Medulla oblongata (tissue), 1 donor: ENCODE results near the gene SLC38A11.
"Not testable (repeated sequence)": the region's sequence is repeated elsewhere in the genome, so short reads cannot be mapped to it uniquely, and the experiment has no call there.

Experiments
- DNase-seq: peaks from one replicate; pipeline ENCODE4 v3.0.0-alpha.2; 2015; ENCODE audit errors: extremely low spot score

The SLC38A11 gene

DNA sequence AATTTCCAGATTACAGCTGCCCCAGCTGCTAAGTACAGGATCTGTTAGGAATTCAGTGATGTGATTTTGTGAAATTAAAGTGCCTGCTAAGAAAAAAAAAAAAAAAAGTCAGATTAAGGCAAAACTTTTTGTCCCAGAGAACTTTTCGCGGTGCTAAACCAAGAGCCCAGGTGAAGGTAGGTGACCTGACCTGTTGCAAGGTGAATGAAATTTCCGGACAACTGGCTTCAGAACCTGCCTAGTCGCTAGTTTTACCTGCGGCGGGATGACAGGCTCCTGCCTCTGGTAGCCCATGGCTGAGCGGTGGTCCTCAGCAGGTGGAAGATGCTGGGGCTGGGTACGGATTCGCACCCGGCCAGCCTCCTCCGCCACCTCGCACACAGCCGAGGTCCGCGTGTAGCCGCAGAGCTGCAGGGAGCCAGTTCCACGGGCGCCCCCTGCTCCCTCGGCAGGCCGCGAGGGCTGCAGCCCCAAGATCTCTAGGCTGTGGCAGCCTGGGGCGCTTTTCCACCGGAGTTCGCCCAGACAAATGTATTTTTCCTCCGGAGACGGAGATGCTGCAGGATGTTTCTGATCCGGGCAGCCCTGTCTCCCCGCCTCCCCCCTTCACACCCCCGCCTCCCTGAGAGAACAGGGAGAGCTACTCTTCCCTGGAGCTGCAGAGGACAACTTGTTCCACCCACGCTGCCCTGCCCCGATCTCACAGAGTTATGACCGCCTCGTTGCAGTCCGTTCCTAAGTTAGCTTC, at the start of gene SLC38A11:
TSS of gene SLC38A11 (minus strand) at position 572 of the 748 bp plus-strand sequence. CDS start at position 294, 278 bp downstream.
- no peak for DNase-seq

DNA sequence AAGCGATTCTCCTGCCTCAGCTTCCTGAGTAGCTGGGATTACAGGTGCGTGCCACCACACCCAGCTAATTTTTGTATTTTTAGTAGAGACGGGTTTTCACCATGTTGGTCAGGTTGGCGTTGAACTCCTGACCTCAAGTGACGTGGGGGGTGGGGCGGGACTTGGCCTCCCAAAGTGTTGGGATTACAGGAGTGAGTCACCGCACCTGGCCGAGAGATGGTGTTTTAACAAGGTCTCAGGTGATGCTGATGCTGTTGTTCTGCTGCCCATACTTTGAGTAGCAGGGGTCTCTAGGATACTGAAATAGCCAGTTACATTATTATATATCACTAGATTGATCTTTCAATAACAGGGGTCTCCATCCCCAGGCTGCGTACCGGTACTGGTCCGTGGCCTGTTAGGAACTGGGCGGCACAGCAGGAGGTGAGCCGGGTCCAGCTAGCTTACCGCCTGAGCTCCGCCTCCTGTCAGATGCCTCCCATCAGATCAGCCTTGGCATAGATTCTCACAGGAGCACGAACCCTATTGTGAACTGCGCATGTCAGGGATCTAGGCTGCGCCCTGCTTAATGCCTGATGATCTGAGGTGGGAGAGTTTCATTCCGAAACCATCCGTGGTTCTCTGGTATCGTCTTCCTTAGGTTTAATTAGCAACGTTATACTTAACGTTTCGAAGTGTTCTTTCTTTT, 48.3 kb upstream of the SLC38A11 start:
- DNase-seq, result no peak

- peak; percentile 23 for DNase-seq
Observed at GRCh38 chr2:165002638-165003037, 47.3 kb upstream of the SLC38A11 start.

GRCh38 chr2:164994664-164995299, 39.5 kb upstream of the SLC38A11 start:
- not testable (repeated sequence) for DNase-seq

GRCh38 chr2:164993287-164994016, 38.1 kb upstream of the SLC38A11 start:
- no peak for DNase-seq

GRCh38 chr2:164992818-164993217, 37.5 kb upstream of the SLC38A11 start:
- peak; percentile 90 for DNase-seq

DNA sequence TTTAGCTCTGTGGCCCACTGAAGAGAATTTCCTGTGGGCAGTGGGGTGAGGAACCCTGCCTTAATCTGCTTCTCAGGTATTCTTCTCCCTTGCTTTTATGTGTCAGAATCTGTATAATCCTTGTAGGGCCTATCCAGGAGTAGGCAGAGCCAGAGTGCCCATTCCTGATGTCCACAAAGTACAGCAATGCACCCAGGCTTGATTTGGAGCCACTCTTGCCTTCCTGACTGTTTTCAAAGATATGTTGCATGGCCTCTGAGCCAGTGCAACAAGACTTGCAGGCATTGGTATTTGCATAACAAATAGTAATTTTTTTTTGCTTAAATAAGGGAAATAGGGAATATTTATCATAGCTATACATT, 36.7 kb upstream of the SLC38A11 start:
- not testable (repeated sequence) for DNase-seq

DNA sequence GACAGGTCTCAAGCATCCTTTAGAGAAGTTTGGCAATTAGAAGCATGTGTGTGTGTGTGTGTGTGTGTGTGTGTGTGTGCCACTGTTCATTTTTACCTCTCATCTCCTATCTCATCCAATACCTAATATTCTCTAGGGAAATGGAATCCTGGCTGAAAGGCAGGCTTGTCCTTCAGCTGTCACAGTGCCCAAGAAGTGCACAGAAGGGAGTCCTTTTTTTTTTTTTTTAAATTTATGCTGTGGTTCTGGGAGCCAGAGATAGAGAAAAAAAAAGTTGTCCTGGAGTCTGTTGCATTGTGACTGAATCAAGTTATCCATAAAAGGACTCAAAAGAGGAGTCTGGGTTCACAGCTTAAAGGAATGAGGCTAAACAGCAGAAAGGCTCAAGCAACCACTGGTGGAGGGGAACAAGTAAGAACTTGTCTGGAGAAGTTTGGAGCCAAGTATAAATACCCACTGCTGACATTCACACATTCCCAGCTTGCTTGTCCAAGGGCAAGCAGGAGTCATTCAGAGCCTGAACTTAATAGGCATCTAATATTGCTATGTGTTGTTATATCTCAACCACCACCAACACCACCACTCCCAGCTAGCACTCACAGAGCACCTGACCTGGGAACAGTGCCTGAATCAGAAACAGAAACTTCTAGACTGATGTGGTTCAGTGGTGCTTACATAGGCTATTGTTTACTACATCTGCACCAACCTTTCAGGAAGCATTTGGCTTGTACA, 36.2 kb upstream of the SLC38A11 start:
- not testable (repeated sequence) for DNase-seq

DNA sequence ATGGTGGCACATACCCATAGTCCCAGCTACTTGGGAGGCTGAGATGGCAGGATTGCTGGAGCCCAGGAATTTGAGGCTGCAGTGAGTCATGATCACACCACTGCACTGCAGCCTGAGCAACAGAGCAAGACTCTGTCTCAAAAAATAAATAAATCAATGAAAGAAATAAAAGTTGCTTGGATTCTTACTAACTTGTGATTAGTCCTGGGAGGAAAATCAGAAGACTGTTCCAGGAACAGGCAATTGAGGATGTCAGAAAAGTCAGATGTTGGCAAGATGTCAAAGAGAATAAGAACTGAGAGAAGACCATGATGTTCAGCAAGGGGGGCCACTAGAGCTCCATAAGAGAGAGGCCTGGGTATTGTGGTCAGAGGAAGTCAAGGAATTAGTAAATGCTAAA, 35.6 kb upstream of the SLC38A11 start:
- DNase-seq, result peak; percentile 21

- not testable (repeated sequence) for DNase-seq
Observed at GRCh38 chr2:164988805-164989204, 33.5 kb upstream of the SLC38A11 start.

GRCh38 chr2:164986027-164986426, 30.7 kb upstream of the SLC38A11 start:
- DNase-seq, result not testable (repeated sequence)

DNA sequence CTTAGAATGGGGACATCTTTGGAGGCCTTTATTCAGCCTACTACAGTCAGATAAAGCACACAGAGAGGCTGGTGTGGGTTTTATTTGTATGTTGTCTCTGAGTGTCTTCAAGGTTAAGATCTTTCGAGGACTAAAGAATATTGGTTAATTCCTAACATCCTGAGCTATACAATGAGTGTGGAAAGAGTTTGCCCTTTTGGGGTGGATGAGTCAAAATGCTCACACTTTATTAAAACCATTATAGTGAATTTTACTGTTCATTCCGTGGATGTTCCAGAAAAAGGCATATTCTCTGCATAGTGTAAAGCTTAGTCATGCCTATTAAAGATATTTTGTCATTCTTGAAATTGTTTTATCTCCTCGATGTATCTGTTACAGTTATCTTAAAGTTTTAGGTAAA, 29.1 kb upstream of the SLC38A11 start:
- no peak for DNase-seq

DNA sequence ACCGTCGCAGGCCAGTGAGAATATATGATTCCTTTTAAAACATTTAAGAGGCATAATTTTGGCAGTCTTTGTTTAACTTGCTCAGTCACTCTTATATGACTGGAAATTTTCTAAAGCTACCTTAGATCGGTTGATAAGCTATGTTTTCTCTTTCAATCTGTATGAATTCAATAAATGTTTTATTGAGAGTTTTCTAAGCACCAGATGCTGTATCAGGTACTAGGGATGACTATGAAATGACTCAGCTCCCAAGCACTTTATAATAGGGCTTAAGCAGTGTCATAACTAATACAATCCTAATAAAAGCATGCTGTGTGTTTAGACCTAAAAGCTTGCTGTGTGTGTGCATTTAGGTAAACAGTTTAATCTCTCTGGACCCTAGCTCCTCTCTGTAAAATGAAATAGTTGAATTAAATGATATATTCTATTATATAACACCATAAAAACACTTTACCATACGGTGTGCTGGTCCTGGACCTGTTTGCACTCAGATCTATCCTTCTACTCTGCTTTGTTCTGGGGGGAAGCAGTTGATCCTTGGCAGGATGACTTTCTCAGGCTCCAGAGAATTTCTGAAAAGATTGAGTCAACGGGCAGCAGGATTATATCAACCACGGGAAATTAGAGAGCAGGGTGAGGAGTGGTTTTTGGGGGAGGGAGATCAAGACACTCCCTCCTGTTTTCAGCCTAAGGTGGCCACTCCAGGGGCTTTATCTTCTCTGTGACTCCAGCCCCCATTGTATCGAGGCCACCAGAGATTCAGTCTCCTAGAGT, 26.1 kb upstream of the SLC38A11 start:
- DNase-seq, result no peak

GRCh38 chr2:164980688-164981087, 25.4 kb upstream of the SLC38A11 start:
- not testable (repeated sequence) for DNase-seq

GRCh38 chr2:164979113-164979512, 23.8 kb upstream of the SLC38A11 start:
- no peak for DNase-seq

DNA sequence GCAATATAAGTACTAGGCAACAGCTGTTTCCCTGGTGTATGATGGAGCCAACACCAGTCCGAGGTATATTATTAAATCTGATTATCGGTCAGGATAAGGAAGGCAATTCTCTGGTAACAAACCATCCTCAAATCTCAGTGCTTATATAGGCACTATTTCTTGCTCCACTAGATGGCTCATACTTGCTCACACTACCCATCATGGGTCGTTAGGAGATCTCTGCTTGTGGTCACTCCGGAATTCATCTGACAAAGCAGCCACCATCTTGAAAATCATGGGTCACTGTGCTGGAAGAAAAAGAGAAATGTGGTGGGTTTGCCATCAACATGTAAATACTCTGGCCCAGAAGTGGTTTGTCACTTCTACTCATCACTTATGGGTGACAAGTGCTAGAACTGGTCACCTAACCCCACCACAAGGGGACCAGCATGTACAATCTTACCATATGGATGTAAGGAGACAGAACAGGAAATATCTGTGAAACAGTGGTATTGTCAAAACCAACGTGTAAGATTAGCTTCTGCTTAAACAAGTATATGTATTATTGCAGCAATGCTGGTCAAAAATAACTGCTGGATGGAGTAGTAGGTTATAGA, 21.6 kb upstream of the SLC38A11 start:
- not testable (repeated sequence) for DNase-seq

- DNase-seq, result no peak
Observed at GRCh38 chr2:164976301-164976700, 21.0 kb upstream of the SLC38A11 start.

GRCh38 chr2:164975891-164976290, 20.6 kb upstream of the SLC38A11 start:
- no peak for DNase-seq

- DNase-seq, result no peak
Observed at GRCh38 chr2:164974221-164974620, 18.9 kb upstream of the SLC38A11 start.

DNA sequence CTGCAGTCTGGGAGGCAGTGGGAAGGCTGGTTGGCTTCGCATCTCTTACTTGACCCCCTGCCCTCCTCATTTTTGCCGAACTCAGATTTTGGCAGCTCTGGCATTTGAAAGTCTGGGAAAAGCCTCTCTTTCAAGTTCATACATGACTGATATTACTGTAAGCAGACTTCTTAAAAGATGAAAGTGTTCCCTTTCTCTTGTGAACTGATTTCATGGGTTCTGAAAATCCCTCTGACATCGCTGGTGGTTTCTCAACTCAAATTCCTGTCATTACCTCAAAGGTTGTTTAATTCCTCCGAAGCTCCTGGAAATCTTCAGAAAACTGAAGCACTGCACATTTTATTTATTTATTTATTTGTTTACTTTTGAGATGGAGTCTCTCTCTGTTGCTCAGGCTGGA, 16.9 kb upstream of the SLC38A11 start:
- no peak for DNase-seq
